ENCODE results near the gene CHN1.

CHN1 gene

GRCh38 chr2:174812037-174812436 lies 193.1 kb downstream of the CHN1 start:
- DNase-seq: no peak

DNA sequence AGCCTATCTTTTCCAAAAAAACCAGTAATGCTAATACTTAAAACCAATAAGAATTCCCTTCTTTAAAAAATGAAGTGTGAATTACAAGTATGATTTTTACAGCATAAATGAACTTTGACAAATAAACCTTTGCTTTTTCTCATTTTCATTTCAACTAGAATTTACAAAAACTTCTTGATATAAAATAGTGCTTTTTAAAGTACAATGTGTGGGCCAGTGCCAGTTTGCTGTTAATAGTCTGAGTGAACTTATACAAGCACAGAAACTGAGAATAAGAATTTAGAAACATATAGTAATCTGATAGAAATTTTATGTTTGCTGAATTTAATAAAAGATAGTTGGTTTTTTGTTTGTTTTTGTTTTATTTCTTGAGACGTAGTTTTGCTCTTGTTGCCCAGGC lies 197.2 kb downstream of the CHN1 start:
- DNase-seq: no peak

DNA sequence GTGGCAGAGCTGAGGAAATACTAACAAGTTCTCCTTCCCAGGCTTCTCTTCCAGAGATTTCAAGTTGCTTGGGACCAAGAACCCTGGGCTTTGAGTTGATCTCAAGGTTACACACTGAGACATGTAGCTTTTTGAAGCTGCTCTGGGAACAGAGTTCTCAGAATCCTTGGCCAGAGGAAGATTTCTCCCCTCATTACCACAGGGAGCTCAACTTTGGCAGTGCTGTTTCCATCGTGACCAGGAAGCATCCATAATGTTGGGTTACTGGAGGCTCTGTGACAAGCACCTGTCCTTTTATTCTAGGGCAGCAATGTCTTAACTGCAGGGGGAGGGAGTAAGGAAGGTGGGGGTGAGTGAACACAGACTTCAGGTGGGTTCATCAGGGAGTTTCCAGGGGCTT lies 199.4 kb downstream of the CHN1 start:
- DNase-seq: no peak

- no peak for DNase-seq
Observed at GRCh38 chr2:174802459-174802858, 202.7 kb downstream of the CHN1 start.

DNA sequence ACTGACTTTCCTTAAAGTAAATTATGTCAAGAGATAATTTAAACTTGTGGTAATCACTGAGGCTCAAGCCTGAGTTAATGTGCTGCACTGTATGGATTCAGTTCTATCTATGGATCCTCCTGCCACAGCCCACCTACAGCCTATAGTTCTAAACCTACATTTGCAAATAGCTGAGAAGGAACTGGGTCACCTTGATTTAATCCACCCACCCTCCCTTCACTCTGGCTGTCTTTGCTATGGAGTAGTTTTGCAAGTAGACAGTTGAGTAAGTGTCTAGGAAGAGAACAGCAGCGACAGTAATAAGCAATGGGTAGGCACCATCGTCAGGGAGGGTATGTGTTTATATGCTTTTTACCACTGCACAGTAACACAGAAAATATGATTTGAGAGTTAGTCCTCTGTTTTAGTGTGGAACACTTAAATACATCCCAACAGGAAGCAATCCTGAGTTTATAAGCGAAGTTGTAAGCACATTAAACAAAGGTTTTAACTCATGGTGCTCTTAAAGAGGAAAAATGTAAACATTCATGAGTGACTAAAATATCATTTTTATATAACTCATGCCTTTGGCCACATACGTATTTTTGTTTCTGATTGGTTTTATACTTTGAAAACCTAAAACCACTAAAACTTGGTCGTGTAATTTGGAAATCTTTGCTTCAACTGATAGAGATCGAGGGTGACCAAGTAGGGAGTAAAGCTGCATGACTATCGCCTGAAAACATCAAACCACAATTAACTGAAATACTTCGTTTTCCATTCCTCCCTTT lies 204.6 kb downstream of the CHN1 start:
- no peak for DNase-seq

GRCh38 chr2:174798801-174799200 lies 206.4 kb downstream of the CHN1 start:
- DNase-seq: no peak

DNA sequence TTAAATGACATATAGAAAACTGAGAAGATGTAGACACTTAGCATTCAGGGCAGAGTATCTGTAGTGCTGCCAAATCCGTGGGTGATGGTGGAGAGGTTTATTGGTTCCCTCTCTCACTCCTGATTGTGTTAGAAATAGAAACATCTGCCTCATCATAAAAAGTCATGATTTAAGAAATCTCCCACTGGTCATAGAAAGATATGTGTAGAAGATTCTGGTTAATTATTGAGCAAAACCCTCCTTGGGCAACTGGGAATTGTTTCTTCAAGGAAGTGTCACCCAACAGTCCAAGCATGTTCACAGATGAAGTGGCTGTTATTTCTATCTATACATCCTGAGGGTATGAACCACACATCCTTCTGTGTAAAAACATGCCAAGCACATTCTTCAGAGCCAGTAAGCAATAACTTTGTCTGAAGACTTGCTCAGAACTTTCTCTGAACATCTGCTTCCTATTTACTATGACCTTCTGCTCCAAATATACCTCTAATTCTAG lies 207.4 kb downstream of the CHN1 start:
- DNase-seq: no peak

- no peak for DNase-seq
Observed at GRCh38 chr2:174796319-174796771, 208.8 kb downstream of the CHN1 start.

DNA sequence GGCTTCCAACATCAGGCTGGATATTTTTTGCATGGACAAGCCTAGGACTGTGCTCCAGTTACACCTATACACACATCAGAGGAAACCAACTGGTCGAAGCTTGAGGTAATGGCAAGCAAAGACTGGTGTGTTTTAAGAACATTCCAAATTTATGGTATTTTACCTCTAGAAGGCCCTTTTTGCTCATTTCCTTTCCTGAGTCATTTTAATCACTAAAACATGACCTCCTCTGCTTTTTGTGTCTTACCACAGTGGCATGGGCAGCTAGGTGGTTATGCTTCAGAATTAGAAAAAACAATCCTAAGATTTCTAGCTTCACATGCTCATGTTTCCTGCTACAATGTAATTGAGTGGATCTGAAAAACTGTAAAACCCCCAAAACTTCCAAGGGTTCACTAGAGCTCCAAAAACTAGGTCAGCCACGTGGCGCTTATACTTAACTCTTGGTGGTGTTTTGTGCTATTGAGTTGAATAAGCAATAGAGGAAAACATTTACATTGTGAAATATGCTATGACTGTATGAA lies 210.3 kb downstream of the CHN1 start:
- DNase-seq: no peak

DNA sequence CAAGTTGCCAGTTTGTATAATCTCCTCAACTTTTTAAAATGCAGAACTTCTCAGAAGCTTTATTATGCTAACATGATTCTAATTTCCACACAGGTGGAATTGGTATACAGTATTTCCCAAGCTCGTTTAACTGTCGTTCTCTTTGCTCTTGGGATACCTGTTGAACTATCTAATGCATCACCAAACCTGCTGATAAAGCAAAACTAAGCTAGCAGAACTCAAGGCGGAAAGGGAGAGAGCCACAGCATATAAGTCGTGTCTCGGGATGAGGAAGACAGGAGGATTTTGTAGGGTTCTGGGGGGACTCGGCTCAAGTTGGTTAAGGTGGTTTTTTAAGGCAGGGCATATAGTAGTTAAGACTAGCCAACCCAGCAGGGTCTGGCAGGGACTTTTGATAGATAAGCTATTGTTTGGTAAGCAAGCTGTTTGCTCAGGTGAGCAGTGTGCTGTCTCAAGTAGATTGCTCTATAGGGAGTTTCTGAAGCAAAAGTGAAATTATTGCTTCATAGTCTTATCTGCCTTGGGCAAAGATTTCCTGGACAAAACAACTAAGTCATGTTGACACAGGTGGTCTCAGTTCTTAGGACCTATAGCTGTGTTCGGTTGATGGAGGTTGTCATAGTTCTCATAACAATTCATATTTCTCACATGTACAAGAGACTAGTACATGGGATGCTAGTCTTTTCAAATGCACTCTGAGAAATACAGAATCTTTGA lies 212.7 kb downstream of the CHN1 start:
- no peak for DNase-seq

DNA sequence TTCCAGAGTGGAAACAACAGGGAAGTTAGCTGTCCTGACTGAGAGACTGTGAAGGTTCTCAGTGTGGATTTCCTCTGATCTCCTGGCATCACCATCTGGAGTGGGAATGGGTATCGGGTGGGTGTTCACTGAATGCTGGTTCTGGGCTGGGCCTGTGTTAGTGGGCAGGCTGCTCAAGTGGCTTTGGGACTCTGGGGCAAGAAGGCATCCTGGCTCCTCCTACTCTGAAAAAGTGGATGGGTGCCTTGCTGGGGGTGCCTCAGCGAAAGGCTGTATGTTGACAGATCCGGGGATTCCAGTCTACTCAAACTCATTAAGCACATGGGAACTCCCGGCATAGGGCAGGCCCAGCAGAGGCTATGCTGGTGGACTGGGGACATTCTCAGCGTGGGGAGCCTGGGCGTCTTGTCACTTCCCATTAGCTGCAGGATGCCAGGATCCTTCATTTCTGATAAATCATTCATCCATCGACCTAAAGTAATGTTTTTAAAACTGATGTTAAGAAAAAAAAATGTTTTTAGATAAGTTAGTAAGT lies 213.4 kb downstream of the CHN1 start:
- no peak for DNase-seq

- no peak for DNase-seq
Observed at GRCh38 chr2:174791020-174791419, 214.2 kb downstream of the CHN1 start.

DNA sequence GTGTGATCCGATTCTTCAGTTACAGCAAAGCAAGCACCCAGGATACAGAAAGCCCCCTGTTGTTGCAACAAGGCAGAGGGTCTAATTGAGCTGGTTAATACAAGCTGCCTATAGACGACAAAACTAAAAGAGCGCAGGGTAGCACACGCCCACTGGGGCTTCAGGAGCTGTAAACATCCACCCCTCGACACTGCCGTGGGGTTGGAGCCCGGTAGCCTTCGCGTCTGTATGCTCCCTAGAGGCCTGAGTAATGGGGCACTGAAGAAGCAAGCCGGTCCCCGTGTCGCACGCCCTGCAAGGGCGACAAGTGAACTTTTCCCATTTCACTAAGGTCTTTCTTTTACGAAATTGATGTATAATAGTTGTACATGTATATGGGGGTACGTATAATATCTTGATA lies 216.2 kb downstream of the CHN1 start:
- DNase-seq: no peak

DNA sequence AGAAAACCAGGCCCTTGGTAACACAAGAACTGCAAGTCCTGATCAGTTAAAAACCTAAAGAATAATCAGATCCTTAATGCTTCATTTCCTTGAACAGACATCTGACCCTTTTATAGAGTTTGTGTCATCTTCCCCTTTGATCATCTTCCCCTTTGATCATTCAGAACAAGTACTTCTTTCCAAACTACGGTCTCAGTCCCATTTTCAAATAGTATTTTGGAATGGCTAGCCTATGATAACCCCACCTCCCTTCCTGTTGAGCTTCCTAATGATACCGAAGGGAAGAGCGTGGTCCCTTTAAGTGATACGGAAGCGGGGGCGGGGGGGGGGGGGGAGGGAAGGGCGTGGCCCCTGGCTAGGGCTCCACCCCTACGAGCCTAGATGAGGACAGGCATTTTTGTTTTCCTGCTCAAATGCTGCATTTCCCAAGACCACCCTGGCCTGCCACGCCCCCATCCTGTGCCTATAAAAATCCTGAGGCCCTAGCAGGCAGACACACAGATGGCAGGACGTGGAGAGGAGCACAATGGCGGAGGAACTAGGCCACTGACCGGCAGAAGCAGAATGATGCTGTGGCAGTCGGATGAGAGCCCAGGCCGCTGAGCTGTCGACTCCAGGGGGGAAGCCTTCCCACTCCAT lies 216.8 kb downstream of the CHN1 start:
- no peak for DNase-seq

- no peak for DNase-seq
Observed at GRCh38 chr2:174787487-174788205, 217.5 kb downstream of the CHN1 start.

- DNase-seq: no peak
Observed at GRCh38 chr2:174786066-174786725, 219.0 kb downstream of the CHN1 start.

GRCh38 chr2:174785481-174785880 lies 219.7 kb downstream of the CHN1 start:
- no peak for DNase-seq

- DNase-seq: no peak
Observed at GRCh38 chr2:174784909-174785308, 220.3 kb downstream of the CHN1 start.

DNA sequence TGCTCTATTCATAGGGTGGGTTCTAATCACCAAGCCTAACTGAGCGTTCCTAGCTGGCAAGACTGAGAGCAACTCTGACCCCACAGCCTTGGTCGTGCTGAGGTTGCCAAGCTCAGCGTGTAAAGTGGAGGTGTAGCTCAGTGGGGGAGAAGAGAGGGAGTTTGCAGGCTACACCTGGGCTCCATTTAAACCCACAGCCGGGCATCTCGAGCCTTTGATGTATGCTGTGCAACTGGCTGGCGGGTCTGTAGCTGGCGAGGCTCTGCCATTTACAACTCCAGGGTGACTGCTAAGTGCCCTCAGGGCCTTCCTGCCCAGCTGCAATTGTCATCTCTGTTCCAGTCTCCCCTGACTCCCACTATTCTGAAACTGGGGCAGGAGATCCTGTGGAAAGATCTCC lies 220.9 kb downstream of the CHN1 start:
- no peak for DNase-seq

- DNase-seq: no peak
Observed at GRCh38 chr2:174781996-174782395, 223.2 kb downstream of the CHN1 start.

DNA sequence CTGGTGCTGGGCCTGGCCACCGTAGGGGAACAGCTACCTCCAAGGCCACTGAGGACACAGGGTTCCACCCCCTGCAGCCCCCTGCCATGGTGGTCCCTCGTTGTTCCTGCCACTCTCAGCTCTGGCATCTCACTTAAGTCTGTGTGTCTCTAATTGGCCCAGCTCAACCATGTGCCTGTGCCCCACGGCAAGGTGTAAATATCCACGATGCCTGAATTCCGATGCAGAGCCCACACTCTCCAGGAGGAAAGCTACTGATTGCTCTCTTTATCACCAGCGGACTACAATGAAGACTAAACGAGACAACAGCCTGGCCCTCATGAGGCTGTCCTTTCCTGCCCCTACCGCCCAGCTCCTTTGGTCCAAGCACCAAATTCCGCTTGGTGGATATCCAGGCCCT lies 223.9 kb downstream of the CHN1 start:
- no peak for DNase-seq

DNA sequence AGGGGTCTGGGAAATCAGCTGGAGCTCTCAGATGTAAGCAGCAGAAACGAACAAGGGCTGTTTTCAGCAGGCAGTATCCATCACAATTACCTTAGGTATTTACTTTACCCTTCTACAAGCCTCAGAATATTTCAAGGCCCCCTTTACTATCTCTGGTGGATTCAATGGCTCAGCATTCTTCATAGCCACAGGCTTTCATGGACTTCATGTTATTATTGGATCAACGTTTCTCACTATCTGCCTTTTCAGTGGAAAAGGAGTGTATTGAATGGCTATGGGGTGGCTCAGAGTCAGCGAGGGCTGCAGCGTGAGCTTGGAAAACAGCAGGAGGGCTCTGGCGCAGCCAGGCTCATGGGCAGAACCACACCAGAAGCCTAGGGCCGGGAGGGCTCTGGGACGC lies 224.3 kb downstream of the CHN1 start:
- DNase-seq: no peak
